Stomach smooth muscle (tissue), 2 donors: ENCODE data around the gene CDKL4.
A peak's percentile ranks its signal among the peaks of the same experiment; 100 is the strongest.
"Not testable (repeated sequence)": the region's sequence is repeated elsewhere in the genome, so short reads cannot be mapped to it uniquely, and the experiment has no call there.

Experiments
- H3K27ac ChIP-seq: one replicate; pipeline ENCODE4 v1.7.0; 2013; ENCODE audit warnings: mild to moderate bottlenecking, low read length, inconsistent platforms
- H3K27me3 ChIP-seq, 2 donors: one replicate each; pipeline ENCODE4 v1.7.0; 2013; ENCODE audit warnings: low read length in 2 of 2; ENCODE audit not compliant: insufficient read depth in 2 of 2, control insufficient read depth in 1 of 2
- H3K36me3 ChIP-seq, 2 donors: one replicate each; pipeline ENCODE4 v1.7.0; 2013; ENCODE audit warnings: low read length in 2 of 2; ENCODE audit not compliant: control insufficient read depth in 2 of 2, insufficient read depth in 2 of 2
- H3K4me1 ChIP-seq: one replicate; pipeline ENCODE4 v1.7.0; 2013; ENCODE audit warnings: low read length; ENCODE audit not compliant: control insufficient read depth, insufficient read depth
- H3K4me3 ChIP-seq, 2 donors: one replicate each; pipeline ENCODE4 v1.7.0; 2013; ENCODE audit warnings: low read length in 2 of 2
- H3K9ac ChIP-seq, 2 donors: one replicate each; pipeline ENCODE4 v1.7.0; 2013; ENCODE audit warnings: low read length in 2 of 2, mild to moderate bottlenecking in 1 of 2
- H3K9me3 ChIP-seq, 2 donors: one replicate each; pipeline ENCODE4 v1.7.0; 2013; ENCODE audit warnings: low read length in 2 of 2; ENCODE audit not compliant: control insufficient read depth in 2 of 2
- donor health status: healthy.
- donor health status: Pancreatic carcinoma.

CDKL4 gene

GRCh38 chr2:39179974-39180960 is 63.5 kb downstream of the CDKL4 start:
- no peak overlapping the region for H3K9ac ChIP-seq
- H3K4me3 ChIP-seq = no peak overlapping the region
- no peaks in the 10 kb centered on the region for H3K36me3 ChIP-seq
- no peak overlapping the region for H3K27ac ChIP-seq
- H3K4me1 ChIP-seq = no peaks in the 10 kb centered on the region
- no peaks in the 10 kb centered on the region for H3K9me3 ChIP-seq
- H3K27me3 ChIP-seq = no peaks in the 10 kb centered on the region

- H3K9me3 ChIP-seq = no peaks in the 10 kb centered on the region
- no peaks in the 10 kb centered on the region for H3K36me3 ChIP-seq
- no peak overlapping the region for H3K4me3 ChIP-seq
- H3K4me1 ChIP-seq = no peaks in the 10 kb centered on the region
- no peak overlapping the region for H3K27ac ChIP-seq
- no peaks in the 10 kb centered on the region for H3K27me3 ChIP-seq
- H3K9ac ChIP-seq = no peak overlapping the region
Measured at GRCh38 chr2:39178756-39179155, 65.0 kb downstream of the CDKL4 start.

GRCh38 chr2:39176997-39177396 is 66.8 kb downstream of the CDKL4 start:
- H3K27ac ChIP-seq = no peak overlapping the region
- H3K9me3 ChIP-seq = no peaks in the 10 kb centered on the region
- H3K36me3 ChIP-seq = no peaks in the 10 kb centered on the region
- H3K27me3 ChIP-seq = no peaks in the 10 kb centered on the region
- H3K9ac ChIP-seq = no peak overlapping the region
- H3K4me3 ChIP-seq = no peak overlapping the region
- no peaks in the 10 kb centered on the region for H3K4me1 ChIP-seq

GRCh38 chr2:39175026-39175812 is 68.6 kb downstream of the CDKL4 start:
- Histone ChIP-seq H3K4me1 (no peaks in the 10 kb centered on the region), H3K9me3 (no peaks in the 10 kb centered on the region), H3K36me3 (no peaks in the 10 kb centered on the region), H3K27me3 (no peaks in the 10 kb centered on the region), H3K4me3 (no peak overlapping the region), H3K27ac (no peak overlapping the region), H3K9ac (no peak overlapping the region)

GRCh38 chr2:39174022-39174421 is 69.7 kb downstream of the CDKL4 start:
- Histone ChIP-seq H3K4me3 (no peak overlapping the region), H3K4me1 (no peaks in the 10 kb centered on the region), H3K36me3 (no peaks in the 10 kb centered on the region), H3K9me3 (no peaks in the 10 kb centered on the region), H3K27ac (no peak overlapping the region), H3K27me3 (no peaks in the 10 kb centered on the region), H3K9ac (no peak overlapping the region)

- H3K4me1 ChIP-seq, H3K27ac ChIP-seq: not testable (repeated sequence)
Measured at GRCh38 chr2:39172047-39172706, 71.6 kb downstream of the CDKL4 start.

GRCh38 chr2:39171621-39172020 is 72.1 kb downstream of the CDKL4 start:
- H3K4me1 ChIP-seq = no peaks in the 10 kb centered on the region
- H3K27me3 ChIP-seq = no peaks in the 10 kb centered on the region
- H3K27ac ChIP-seq = no peak overlapping the region
- no peaks in the 10 kb centered on the region for H3K36me3 ChIP-seq
- no peak overlapping the region for H3K4me3 ChIP-seq
- H3K9me3 ChIP-seq = no peaks in the 10 kb centered on the region
- no peak overlapping the region for H3K9ac ChIP-seq

More at GRCh38 chr2:39172047-39172706, 71.6 kb downstream of the CDKL4 start:
- H3K4me3 ChIP-seq, H3K9me3 ChIP-seq, H3K9ac ChIP-seq, H3K36me3 ChIP-seq, H3K27me3 ChIP-seq: not testable (repeated sequence)

GRCh38 chr2:39164089-39164488 is 79.7 kb downstream of the CDKL4 start:
- no peak overlapping the region for H3K27ac ChIP-seq
- no peaks in the 10 kb centered on the region for H3K36me3 ChIP-seq
- H3K4me3 ChIP-seq = no peak overlapping the region
- H3K9ac ChIP-seq = no peak overlapping the region
- H3K9me3 ChIP-seq = no peaks in the 10 kb centered on the region
- H3K27me3 ChIP-seq = no peaks in the 10 kb centered on the region
- peaks cover 8% of the 10 kb centered on the region for H3K4me1 ChIP-seq

- H3K9ac ChIP-seq = no peak overlapping the region
- H3K27ac ChIP-seq = peak overlapping the region; percentile 31
- H3K4me3 ChIP-seq = peak overlapping the region in 1 of 2 donors; percentile 37
- no peaks in the 10 kb centered on the region for H3K27me3 ChIP-seq
- peaks cover 8% of the 10 kb centered on the region for H3K4me1 ChIP-seq
- H3K36me3 ChIP-seq = no peaks in the 10 kb centered on the region
- H3K9me3 ChIP-seq = no peaks in the 10 kb centered on the region
Measured at GRCh38 chr2:39160982-39161381, 82.8 kb downstream of the CDKL4 start.

GRCh38 chr2:39159283-39159682 is 84.5 kb downstream of the CDKL4 start:
- H3K4me3 ChIP-seq = no peak overlapping the region
- H3K27ac ChIP-seq = no peak overlapping the region
- peaks cover 8% of the 10 kb centered on the region for H3K4me1 ChIP-seq
- H3K36me3 ChIP-seq = no peaks in the 10 kb centered on the region
- H3K9ac ChIP-seq = no peak overlapping the region
- no peaks in the 10 kb centered on the region for H3K27me3 ChIP-seq
- H3K9me3 ChIP-seq = no peaks in the 10 kb centered on the region
